Activated CD4-positive, alpha-beta T cell treated with anti-CD3 and anti-CD28 coated beads for 36 hours (primary cell): ENCODE results near the gene PIGK. TPM values are rescaled to one million over a fixed set of nuclear protein-coding genes. Genes with fewer than 3 reads are reported as not detected.

Source experiments
- ATAC-seq: fragments of 200-7000 bp; cut with Tn5 transposase; one replicate; pipeline ENCODE4 v1.10.0; 2021; ENCODE audit warnings: mild to moderate bottlenecking, moderate library complexity
- CTCF ChIA-PET: fragments of 350-600 bp; sonication (Branson Sonifier 250); formaldehyde crosslinking; loops from one replicate; lab custom pipeline; 2021; ENCODE audit warnings: antibody characterized with exemption; lab: Charles Lee
- POLR2A ChIA-PET: fragments of 350-600 bp; sonication (Branson Sonifier 250); formaldehyde crosslinking; loops from one replicate; lab custom pipeline; 2021; ENCODE audit warnings: antibody characterized with exemption, inconsistent platforms; lab: Charles Lee
- DNase-seq: peaks from one replicate; pipeline ENCODE4 v3.0.0-alpha.2; 2020
- H3K27ac Mint-ChIP-seq: one replicate; pipeline ENCODE4 v1.8.0; 2021; ENCODE audit warnings: mixed read lengths
- H3K27me3 Mint-ChIP-seq: one replicate; pipeline ENCODE4 v1.8.0; 2021; ENCODE audit warnings: mixed read lengths
- H3K36me3 Mint-ChIP-seq: one replicate; pipeline ENCODE4 v1.8.0; 2021; ENCODE audit warnings: low read depth, mixed read lengths
- H3K4me1 Mint-ChIP-seq: one replicate; pipeline ENCODE4 v1.8.0; 2021; ENCODE audit warnings: mixed read lengths
- H3K4me3 Mint-ChIP-seq: one replicate; pipeline ENCODE4 v1.8.0; 2021; ENCODE audit warnings: mild to moderate bottlenecking, moderate library complexity, mixed read lengths
- H3K9me3 Mint-ChIP-seq: one replicate; pipeline ENCODE4 v1.8.0; 2021; ENCODE audit warnings: low read depth, mixed read lengths
- intact Hi-C, 2 experiments: fragments of 100-400 bp; cut with DNase I in 1 of 2; cut with micrococcal nuclease in 1 of 2; formaldehyde crosslinking; loops; one replicate each; pipeline versions ENCODE4 v1.14.2 to v1.15.1; 2022 to 2024; cut with DNase I, micrococcal nuclease
- total RNA-seq, 2 experiments: library from RNA; stranded (reverse); gene quantifications; one replicate each; pipeline ENCODE4 v1.2.3, GENCODE V29; 2021

Gene PIGK
- total RNA-seq, 2 experiments from 2014 or later, result 19.3 to 19.7 TPM

DNA sequence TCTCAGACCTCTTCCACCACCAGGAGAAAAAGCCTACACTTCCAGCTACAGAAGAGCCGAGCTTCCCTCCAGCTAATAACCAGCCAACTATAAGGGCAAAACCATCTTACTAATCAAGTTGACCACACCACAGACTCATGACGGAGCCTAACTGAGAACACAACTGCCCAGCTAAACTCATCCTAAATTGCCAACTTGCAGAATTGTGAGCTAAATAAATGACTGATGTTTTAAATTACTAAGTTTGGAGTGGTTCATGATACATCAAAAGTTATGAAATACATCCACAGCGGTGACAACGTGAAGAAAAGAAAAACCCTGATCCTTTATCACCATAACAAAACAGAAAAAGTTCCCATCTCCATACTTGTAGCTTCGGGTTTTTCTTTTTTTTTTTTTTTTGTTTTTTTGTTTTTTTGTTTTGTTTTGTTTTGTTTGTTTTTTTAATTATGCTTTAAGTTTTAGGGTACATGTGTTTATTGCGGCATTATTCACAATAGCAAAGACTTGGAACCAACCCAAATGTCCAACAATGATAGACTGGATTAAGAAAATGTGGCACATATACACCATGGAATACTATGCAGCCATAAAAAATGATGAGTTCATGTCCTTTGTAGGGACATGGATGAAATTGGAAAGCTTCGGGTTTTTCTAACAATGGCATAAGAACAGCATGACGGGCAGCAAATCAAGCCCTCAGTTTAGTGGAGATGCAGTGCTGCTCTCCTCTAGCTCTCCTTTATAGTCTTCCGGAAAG, 122.6 kb downstream of the PIGK start:
- Mint-ChIP-seq H3K27me3 (no peaks in the 10 kb centered on the region), H3K9me3 (peaks cover 6% of the 10 kb centered on the region), H3K27ac (no peak overlapping the region), H3K36me3 (peaks cover 9% of the 10 kb centered on the region), H3K4me3 (no peak overlapping the region), H3K4me1 (no peaks in the 10 kb centered on the region)
- intact Hi-C loops, result no loop called here
- ATAC-seq (no peak), DNase-seq (no peak)
- ChIA-PET CTCF (interaction anchor here (1.1 to 1.5 kb wide), 2 partner anchors 14 to 67 kb away, joined by 3 to 4 read pairs; no protein-coding TSS in a partner anchor), POLR2A (no interaction called here)

DNA sequence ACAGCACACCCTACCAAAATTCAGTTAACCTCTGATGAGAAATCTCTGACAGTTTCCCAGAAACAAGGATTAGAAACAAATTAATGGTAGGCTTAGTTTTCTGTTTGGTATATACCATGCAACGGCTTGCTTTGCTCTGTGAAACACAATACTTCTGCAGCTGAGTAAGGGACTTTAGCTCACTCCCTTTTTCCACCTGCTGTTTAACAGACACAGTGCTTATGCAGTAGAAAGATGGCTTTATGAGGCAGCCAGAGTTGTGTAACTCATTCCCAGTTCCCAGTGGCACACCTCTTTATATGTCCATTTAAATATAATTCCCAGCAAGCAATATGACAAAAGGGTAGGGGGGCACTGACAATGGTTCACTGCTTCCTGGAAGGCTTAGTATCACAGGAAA, 124.0 kb downstream of the PIGK start:
- no peak overlapping the region for H3K27ac Mint-ChIP-seq
- intact Hi-C loops, result no loop called here
- no peak overlapping the region for H3K4me3 Mint-ChIP-seq
- CTCF ChIA-PET, result no interaction called here
- H3K36me3 Mint-ChIP-seq, result peaks cover 9% of the 10 kb centered on the region
- peaks cover 6% of the 10 kb centered on the region for H3K9me3 Mint-ChIP-seq
- no peak for DNase-seq
- H3K27me3 Mint-ChIP-seq, result no peaks in the 10 kb centered on the region
- no peaks in the 10 kb centered on the region for H3K4me1 Mint-ChIP-seq
- ATAC-seq, result no peak
- POLR2A ChIA-PET, result no interaction called here

DNA sequence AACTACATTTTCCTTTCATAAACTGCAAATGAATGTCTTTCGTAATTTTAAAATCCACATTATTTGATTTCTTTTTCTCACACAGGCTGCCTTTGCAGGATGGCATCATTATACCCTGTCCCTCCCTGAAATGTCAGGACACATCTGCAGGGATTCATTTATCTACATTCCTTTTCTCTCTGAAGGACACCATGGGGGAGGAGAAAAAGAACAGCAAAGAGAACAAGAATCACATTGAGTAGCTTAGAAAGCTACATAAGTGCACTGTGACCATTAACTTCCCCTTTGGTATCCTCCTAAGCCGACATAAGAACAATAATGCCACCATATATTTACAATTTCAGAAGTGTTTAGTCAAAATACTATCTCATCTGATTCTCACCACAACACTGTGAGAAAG, 129.5 kb downstream of the PIGK start:
- no peak for DNase-seq
- CTCF ChIA-PET, result no interaction called here
- Mint-ChIP-seq H3K36me3 (no peaks in the 10 kb centered on the region), H3K4me1 (no peaks in the 10 kb centered on the region), H3K27ac (no peak overlapping the region), H3K9me3 (no peaks in the 10 kb centered on the region), H3K4me3 (no peak overlapping the region), H3K27me3 (no peaks in the 10 kb centered on the region)
- no peak for ATAC-seq
- intact Hi-C loops, result no loop called here
- POLR2A ChIA-PET, result no interaction called here

DNA sequence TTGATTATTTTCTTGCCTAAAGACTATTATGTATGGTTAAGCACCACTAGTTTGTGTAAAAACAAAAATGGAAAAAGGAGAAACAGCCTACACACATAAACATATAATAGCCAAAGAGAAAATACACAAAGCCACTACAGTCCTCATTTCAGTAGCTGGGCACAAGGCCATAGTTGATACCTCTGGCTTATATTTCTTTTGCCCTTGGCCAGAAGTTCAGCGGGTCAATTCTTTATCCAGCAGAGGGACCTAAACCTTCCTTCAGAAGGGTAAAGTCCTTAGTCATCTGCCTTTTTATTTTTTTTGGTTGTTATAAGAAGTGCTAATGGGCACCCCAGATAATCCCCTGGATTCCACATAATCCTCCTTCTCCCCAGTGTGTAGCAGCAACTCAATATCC, 134.1 kb downstream of the PIGK start:
- H3K27ac Mint-ChIP-seq, result no peak overlapping the region
- no peaks in the 10 kb centered on the region for H3K27me3 Mint-ChIP-seq
- no peaks in the 10 kb centered on the region for H3K36me3 Mint-ChIP-seq
- peaks cover 3% of the 10 kb centered on the region for H3K9me3 Mint-ChIP-seq
- no peaks in the 10 kb centered on the region for H3K4me1 Mint-ChIP-seq
- ChIA-PET CTCF (interaction anchor here (0.7 kb wide), 1 partner anchor 176 kb away, joined by 3 read pairs; no protein-coding TSS in a partner anchor), POLR2A (no interaction called here)
- ATAC-seq (no peak), DNase-seq (no peak)
- intact Hi-C loops, result no loop called here
- no peak overlapping the region for H3K4me3 Mint-ChIP-seq

DNA sequence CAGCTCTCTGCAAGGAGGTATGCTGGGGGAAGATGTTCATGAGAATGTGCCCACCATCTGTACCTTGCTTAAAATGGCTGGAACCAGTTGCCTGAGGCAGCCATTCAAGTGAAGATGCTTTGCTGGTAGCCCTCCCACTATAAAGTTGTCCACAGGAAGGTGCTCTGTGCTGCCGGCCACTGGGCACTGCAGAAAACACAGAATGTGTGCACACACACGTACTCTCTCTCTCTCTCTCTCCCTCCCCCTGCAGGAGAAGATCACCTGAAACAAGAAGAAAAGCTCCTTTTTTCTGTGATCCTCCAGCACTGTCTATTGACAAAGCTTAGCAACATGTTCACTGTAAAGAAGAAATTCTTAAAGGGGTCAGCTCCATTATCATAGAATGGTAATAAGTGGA, 134.8 kb downstream of the PIGK start:
- Mint-ChIP-seq H3K36me3 (no peaks in the 10 kb centered on the region), H3K9me3 (peaks cover 3% of the 10 kb centered on the region), H3K4me1 (no peaks in the 10 kb centered on the region), H3K4me3 (no peak overlapping the region), H3K27ac (no peak overlapping the region), H3K27me3 (no peaks in the 10 kb centered on the region)
- intact Hi-C loops, result no loop called here
- CTCF ChIA-PET, result interaction anchor here (0.7 to 0.9 kb wide), 2 partner anchors 177 to 529 kb away, joined by 3 to 4 read pairs; no protein-coding TSS in a partner anchor
- no peak for ATAC-seq
- POLR2A ChIA-PET, result no interaction called here
- DNase-seq, result no peak

DNA sequence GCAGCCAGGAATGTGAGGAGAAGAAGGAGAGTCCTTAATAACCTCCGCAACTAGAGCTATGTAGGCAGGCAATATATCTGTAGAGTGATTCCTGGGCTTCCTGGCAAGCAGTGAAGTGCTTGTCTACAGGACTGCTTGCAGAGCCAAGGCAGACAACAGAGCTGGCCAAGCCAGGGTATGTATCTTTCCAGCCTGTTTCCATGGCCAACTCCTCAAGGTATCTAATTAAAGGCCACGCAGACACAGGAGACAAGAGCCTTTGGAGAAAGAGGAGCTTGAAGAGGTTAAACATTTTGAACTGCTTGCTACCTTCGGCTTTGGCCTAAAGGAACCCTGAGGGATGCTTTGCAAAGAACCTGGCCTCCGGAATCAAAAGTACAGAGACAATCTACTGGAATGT, 137.4 kb downstream of the PIGK start:
- ATAC-seq (no peak), DNase-seq (no peak)
- Mint-ChIP-seq H3K9me3 (peaks cover 3% of the 10 kb centered on the region), H3K27me3 (no peaks in the 10 kb centered on the region), H3K27ac (no peak overlapping the region), H3K4me3 (no peak overlapping the region), H3K36me3 (no peaks in the 10 kb centered on the region), H3K4me1 (no peaks in the 10 kb centered on the region)
- POLR2A ChIA-PET, result no interaction called here
- CTCF ChIA-PET, result interaction anchor here (0.5 kb wide), 1 partner anchor 52 kb away, joined by 3 read pairs; no protein-coding TSS in a partner anchor
- intact Hi-C loops, result no loop called here

DNA sequence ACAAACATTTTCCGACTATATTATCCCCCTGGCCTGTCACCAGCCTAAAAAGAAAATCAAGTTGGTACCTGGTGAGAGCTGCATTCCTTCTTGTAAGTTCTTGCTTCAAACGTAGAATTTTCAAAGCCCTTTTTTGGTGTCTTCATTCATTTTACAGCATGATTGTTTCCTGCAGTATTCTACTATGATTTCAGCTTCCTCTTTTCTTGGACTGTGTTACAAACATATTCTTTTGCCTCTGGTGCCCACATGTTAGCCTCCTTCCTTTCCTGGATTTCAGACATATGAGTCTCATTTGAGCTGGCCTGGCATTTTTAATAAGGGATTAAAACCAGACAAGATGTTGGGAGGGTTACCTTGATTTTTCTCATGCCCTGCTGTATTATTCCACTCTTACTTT, 142.5 kb downstream of the PIGK start:
- H3K27ac Mint-ChIP-seq, result no peak overlapping the region
- H3K4me3 Mint-ChIP-seq, result no peak overlapping the region
- DNase-seq (no peak), ATAC-seq (no peak)
- no peaks in the 10 kb centered on the region for H3K36me3 Mint-ChIP-seq
- H3K27me3 Mint-ChIP-seq, result no peaks in the 10 kb centered on the region
- H3K9me3 Mint-ChIP-seq, result no peaks in the 10 kb centered on the region
- ChIA-PET POLR2A (no interaction called here), CTCF (no interaction called here)
- H3K4me1 Mint-ChIP-seq, result no peaks in the 10 kb centered on the region
- intact Hi-C loops, result no loop called here

DNA sequence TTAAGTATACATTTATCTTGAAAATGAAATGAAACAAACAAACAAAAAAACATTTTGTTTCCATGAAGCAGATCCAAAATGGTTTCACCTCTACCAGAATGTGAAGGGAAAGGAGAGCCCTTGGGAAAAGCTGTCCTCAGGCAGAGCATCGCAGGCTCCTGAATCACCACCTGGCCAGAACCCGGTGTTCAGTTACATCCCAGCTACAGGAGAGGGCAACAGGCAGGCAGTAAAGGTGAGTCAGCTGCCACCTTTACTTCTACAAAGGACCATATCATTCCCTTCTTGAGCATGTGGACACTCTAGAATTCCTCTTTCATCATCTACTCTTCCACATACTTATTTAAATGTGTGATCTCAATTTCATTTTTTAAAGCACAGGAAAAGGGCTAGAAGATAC, 151.2 kb downstream of the PIGK start:
- DNase-seq, result no peak
- no peaks in the 10 kb centered on the region for H3K4me1 Mint-ChIP-seq
- ChIA-PET POLR2A (no interaction called here), CTCF (interaction anchor here (0.9 kb wide), 1 partner anchor 14 kb away, joined by 3 read pairs; no protein-coding TSS in a partner anchor)
- H3K9me3 Mint-ChIP-seq, result no peaks in the 10 kb centered on the region
- no peak for ATAC-seq
- H3K4me3 Mint-ChIP-seq, result no peak overlapping the region
- no peaks in the 10 kb centered on the region for H3K27me3 Mint-ChIP-seq
- intact Hi-C loops, result no loop called here
- no peaks in the 10 kb centered on the region for H3K36me3 Mint-ChIP-seq
- no peak overlapping the region for H3K27ac Mint-ChIP-seq

DNA sequence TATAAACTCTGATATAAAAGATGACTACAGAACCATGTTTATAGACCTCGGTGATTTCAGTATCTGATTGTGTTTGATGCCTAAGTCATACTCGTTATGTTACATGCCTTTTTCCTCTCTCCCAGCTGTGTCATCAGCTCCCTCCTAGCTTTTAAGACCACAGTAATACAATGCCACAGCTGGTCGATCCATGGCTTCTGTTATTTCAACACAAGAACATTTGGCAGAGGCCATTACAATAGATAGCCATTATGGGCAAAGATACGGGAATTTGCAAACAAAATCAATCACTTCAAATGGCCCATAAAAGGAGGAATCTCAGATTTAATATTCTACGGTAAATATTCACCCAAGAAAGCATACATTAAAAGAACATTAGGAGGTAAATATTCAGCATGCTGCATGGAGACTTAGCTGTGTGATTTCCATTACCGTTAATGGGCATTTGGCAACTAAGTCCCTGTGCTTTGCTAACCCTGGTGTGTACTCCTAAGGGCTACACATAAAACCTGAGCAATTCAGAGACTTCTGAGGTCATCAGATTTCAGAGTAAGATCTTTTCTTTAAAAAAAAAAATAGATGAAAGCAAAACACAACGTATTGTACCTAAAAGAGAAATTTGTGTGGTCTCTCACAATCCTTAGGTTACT, 153.4 kb downstream of the PIGK start:
- Mint-ChIP-seq H3K36me3 (no peaks in the 10 kb centered on the region), H3K27ac (no peak overlapping the region), H3K27me3 (no peaks in the 10 kb centered on the region), H3K4me1 (no peaks in the 10 kb centered on the region), H3K4me3 (no peak overlapping the region), H3K9me3 (no peaks in the 10 kb centered on the region)
- POLR2A ChIA-PET, result no interaction called here
- ATAC-seq (no peak), DNase-seq (no peak)
- CTCF ChIA-PET, result no interaction called here
- intact Hi-C loops, result no loop called here

DNA sequence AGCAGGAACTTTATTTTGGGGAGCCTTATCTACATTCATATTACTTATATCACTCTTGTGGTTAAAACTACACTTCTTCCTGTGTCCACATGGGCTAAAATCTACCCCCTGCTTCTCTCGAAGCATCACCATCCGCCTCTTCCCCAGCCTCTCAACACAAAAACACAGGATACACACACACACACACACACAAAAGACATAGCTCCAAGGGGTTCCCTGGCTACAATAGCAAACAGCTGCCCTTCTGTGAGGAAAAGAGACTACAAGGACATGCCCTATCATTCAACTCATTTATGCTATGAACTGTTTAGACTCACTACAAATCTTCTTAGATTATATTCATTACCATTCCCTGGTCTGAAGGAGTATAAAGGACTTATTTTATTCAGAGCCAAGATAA, 155.0 kb downstream of the PIGK start:
- intact Hi-C loops, result no loop called here
- POLR2A ChIA-PET, result no interaction called here
- no peaks in the 10 kb centered on the region for H3K4me1 Mint-ChIP-seq

DNA sequence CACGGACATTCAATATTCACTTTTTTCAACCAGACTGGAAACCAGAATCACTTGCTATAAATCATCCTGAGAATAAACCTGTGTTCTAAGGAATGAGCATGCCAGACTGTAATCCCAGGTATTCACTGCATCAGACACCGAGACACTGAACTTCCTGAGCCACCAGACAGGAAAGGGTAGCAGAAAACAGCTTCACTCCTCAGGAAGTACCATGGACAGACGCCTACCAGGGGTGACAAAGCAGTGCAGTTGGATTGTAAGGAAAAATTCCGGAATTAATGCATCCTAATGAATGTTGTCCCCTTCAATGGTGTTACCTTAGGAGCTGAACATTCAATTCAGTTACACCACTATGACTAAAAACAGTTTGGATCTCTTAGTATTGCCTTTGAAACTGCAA, 156.1 kb downstream of the PIGK start:
- Mint-ChIP-seq H3K9me3 (no peaks in the 10 kb centered on the region), H3K4me3 (no peak overlapping the region), H3K4me1 (no peaks in the 10 kb centered on the region), H3K27ac (no peak overlapping the region), H3K27me3 (no peaks in the 10 kb centered on the region), H3K36me3 (no peaks in the 10 kb centered on the region)
- ATAC-seq (no peak), DNase-seq (no peak)
- CTCF ChIA-PET, result interaction anchor here (1.2 kb wide), 1 partner anchor 10 kb away, joined by 3 read pairs; no protein-coding TSS in a partner anchor
- intact Hi-C loops, result no loop called here
- POLR2A ChIA-PET, result no interaction called here

More for the DNA sequence above, 155.0 kb downstream of the PIGK start:
- ATAC-seq (no peak), DNase-seq (no peak)
- Mint-ChIP-seq H3K4me3 (no peak overlapping the region), H3K9me3 (no peaks in the 10 kb centered on the region), H3K27me3 (no peaks in the 10 kb centered on the region), H3K27ac (no peak overlapping the region), H3K36me3 (no peaks in the 10 kb centered on the region)
- CTCF ChIA-PET, result no interaction called here

DNA sequence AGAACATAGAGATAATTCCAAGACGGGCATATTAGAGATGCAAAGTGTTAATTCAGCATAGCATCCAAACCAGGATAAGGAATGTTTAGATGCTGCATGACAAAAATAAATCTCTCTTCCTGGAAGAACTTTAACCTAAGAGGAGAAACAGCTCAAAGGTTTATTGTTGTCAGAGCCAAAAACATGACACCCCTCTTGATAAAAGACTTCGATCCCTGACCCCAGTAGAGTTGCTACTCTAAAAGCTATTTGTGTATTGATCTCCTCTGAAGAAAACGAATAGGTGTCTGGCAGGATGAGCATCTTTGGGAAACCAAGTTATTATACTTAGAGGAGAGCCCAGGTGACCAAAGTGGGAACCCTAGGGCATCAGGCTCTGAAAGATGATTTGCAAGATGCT, 158.1 kb downstream of the PIGK start:
- Mint-ChIP-seq H3K27ac (no peak overlapping the region), H3K4me1 (no peaks in the 10 kb centered on the region), H3K36me3 (no peaks in the 10 kb centered on the region), H3K27me3 (no peaks in the 10 kb centered on the region), H3K9me3 (no peaks in the 10 kb centered on the region), H3K4me3 (no peak overlapping the region)
- intact Hi-C loops, result no loop called here
- CTCF ChIA-PET, result no interaction called here
- ATAC-seq (no peak), DNase-seq (no peak)
- POLR2A ChIA-PET, result no interaction called here
